HG03066 (cell line): ENCODE results near the gene IL32.

Source experiments
- ATAC-seq: cut with Tn5 transposase; IDR thresholded peaks from one replicate; pipeline ENCODE4 v1.9.1; 2021; ENCODE audit warnings: low read depth; ENCODE audit not compliant: unreplicated experiment

Gene IL32

DNA sequence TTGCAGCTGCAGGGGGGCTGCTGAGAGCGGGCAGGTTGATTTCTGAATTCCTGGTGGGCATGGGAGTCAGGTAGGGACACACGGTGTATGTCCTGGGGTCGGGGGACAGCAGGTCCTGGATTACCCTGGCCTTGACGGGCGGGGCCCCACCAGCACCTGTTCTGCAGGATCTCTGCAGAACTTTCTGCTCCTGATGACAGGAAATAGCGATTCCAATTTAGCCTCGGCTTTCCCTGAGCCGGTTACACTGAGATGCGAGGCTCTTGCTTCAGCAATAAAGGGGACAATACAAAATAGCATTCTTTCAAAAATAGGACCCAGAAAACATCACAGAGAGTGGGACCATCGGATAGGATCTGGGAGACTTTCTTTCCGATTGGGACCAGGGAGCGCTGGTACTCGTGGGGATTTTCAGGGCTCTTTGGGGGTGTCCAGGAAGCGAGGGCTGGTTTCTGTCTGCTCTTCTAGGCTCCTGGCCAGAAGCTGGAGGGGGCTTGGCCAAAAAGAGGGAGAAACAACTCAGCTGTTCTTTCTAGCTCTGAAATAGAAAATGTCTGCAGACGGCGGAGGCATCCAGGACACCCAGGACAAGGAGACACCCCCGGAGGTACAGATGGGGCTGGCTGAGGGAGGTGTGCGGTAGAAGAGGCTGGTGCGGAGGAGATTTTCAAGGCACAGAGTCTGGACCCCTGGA is 47.6 kb downstream of the IL32 start:
- ATAC-seq: no peak

DNA sequence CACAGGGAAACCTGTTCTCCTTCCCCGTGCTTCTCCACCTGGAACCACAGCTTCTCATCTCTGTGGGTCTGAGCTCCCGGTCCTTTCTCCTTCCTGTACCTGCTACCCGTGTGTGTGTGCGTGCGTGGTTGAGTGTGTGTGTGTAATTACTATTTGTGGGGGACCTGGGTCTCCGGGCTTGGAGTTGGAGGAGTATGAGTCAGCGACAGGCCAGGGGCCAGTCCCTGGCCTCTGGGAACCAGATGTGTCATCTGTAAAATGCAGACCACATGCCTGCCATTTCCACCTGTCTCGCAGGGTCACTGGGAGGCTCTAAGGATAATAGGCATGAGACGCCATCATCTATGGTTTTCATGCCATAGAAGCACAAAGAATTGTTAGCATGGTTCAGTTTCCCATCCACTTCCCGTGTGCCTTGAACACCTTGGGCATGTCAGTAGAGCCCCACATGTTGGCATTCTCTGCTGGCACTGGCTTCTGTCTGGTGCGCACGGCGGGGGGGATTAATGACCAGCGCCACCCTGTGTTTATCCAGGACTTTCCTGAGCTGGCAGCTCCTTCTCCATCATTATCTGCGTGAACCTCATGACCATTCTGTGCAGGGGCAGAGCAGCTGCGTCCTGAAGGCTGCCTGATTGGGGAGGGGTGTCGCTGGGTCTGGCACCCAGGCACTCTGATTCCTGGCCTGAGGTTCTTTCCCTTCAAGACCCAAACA is 48.5 kb downstream of the IL32 start:
- no peak for ATAC-seq

DNA sequence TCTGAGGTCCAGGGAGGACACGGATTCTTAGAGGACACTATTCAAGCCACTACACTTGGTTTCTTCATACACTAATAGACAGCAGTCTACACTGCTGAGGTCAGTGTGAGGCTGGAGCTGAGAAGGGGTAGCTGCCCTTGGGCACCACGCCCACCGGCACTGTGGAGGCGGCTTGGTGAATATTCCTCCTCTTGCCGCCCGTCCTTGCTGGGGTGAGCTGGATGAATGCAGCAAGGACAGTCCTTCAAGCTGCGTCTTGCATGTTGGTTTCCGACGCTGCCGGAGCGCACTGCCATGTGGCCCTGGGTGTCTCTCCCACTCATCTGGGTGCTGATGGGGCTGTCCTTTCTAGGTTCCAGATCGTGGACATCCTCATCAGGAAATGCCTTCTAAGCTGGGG is 49.6 kb downstream of the IL32 start:
- ATAC-seq: no peak

DNA sequence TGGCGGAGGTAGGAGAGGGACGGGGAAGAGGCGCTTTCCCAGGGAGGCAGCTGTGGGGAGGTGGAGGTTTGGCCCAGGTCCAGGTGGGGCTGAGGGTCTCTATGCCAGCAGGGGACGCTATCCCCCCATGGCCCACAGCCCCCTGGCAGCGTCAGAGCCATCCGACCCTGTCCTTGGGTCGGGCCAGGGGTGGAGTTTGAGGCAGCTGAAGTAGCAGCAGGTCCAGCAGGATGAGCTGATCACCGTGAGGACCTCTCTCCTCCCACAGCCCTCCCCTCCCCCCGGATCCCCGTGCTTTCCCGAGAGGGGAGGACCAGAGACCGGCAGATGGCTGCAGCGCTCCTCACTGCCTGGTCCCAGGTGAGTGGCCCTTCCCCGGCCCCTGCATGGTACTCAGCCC is 50.1 kb downstream of the IL32 start:
- no peak for ATAC-seq

DNA sequence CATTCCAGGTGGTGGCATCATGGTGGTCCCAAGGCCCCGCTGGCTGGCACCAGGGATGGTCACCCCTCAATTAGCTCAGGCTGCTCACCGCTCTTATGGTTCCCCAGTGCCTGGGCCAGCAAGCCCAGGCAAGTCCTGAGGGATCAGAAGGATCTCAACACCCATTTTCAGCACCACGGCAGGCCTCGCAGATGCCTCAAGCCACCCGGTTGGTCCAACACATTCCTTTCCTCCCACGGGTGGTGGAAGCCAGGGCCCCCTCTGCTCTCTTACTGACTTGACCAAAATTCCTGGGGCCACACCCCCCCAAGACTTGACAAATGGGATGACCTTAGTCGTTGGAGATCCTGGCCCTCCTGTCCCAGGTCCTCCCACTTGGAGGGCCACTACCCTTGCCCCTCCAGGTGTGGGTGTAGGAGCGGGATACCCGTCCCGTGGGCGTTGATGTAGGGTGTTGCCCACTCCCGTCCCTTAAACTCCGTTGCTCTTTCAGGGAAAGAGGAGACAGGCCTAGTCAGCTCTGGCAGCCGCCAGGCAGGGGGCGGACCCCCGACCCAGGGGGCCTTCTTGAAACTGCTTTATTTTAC is 52.9 kb downstream of the IL32 start:
- no peak for ATAC-seq

GRCh38 chr16:3118846-3119245 is 53.4 kb downstream of the IL32 start:
- no peak for ATAC-seq
